GM12878 (cell line): ENCODE measurements around the gene HDAC3. TPM values are rescaled to one million over a fixed set of nuclear protein-coding genes. Genes with fewer than 3 reads are reported as not detected.

Source experiments
- ATAC-seq: fragments of 200-7000 bp; cut with Tn5 transposase; 3 replicates; pipeline ENCODE4 v1.9.1; 2020; ENCODE audit warnings: mild to moderate bottlenecking, moderate library complexity
- BruUV-seq: library from RNA; stranded (reverse); fragments of 400-500 nt; replicated peaks from 2 replicates; lab custom pipeline; 2021; lab: Mats Ljungman, UMichigan
- CTCF ChIA-PET: fragments of 300-600 bp; sonication (Branson Sonifier 250); formaldehyde crosslinking; extraction: SDS; loops from one replicate; lab custom pipeline; 2021; ENCODE audit warnings: inconsistent platforms; lab: Yijun Ruan, JAX
- POLR2A ChIA-PET: fragments of 350-600 bp; formaldehyde crosslinking; extraction: SDS; loops from one replicate; lab custom pipeline; 2021; ENCODE audit warnings: inconsistent platforms; lab: Charles Lee
- RAD21 ChIA-PET: fragments of 300-600 bp; sonication (Branson Sonifier 250); formaldehyde crosslinking; loops from one replicate; lab custom pipeline; 2023; ENCODE audit warnings: antibody characterized with exemption; ENCODE audit not compliant: unreplicated experiment; lab: Charles Lee
- SMC1A ChIA-PET: fragments of 300-600 bp; sonication (Branson Sonifier 250); formaldehyde crosslinking; loops from one replicate; lab custom pipeline; 2023; ENCODE audit not compliant: unreplicated experiment, uncharacterized antibody; lab: Charles Lee
- DNase-seq: peaks from one replicate; pipeline ENCODE4 v3.0.0-alpha.2; 2011; ENCODE audit warnings: low read depth, low spot score
- FAIRE-seq: peaks from 3 replicates; lab custom pipeline; 2011; peaks lifted over from hg19 to GRCh38; lab: Jason Lieb, UNC
- H2AFZ ChIP-seq: 2 replicates; pipeline ENCODE4 v1.6.0; 2011; ENCODE audit warnings: low read depth, low read length, control low read depth; ENCODE audit not compliant: control insufficient read depth
- H3K27ac ChIP-seq: 2 replicates; pipeline ENCODE4 v1.5.1; 2011; ENCODE audit warnings: control low read depth; ENCODE audit not compliant: control insufficient read depth, insufficient read depth
- H3K27me3 ChIP-seq, 2 experiments: replicated peaks in 1 of 2; 2 replicates each; pipeline versions ENCODE4 v1.6.0 to v1.6.1; 2011; ENCODE audit warnings: low read length in 1 of 2; ENCODE audit not compliant: control insufficient read depth in 2 of 2, insufficient read depth in 2 of 2
- H3K36me3 ChIP-seq, 2 experiments: 2 replicates each; pipeline ENCODE4 v1.5.1; 2011; ENCODE audit warnings: low read length in 1 of 2; ENCODE audit not compliant: control insufficient read depth in 2 of 2, insufficient read depth in 2 of 2
- H3K4me1 ChIP-seq: 2 replicates; pipeline ENCODE4 v1.6.1; 2011; ENCODE audit warnings: mild to moderate bottlenecking, low read length, moderate library complexity, mixed read lengths; ENCODE audit not compliant: control insufficient read depth, insufficient read depth
- H3K4me2 ChIP-seq: 2 replicates; pipeline ENCODE4 v1.6.0; 2011; ENCODE audit warnings: control low read depth; ENCODE audit not compliant: control insufficient read depth, insufficient read depth
- H3K4me3 ChIP-seq: fragments of 200-600 bp; sonication (generic); 2 replicates; pipeline ENCODE4 v1.5.1; 2016
- H3K79me2 ChIP-seq: 2 replicates; pipeline ENCODE4 v1.6.0; 2011; ENCODE audit warnings: low read length; ENCODE audit not compliant: control insufficient read depth, insufficient read depth
- H3K9ac ChIP-seq: 2 replicates; pipeline ENCODE4 v1.8.0; 2011; ENCODE audit warnings: low read length, control low read depth, mixed read lengths; ENCODE audit not compliant: control insufficient read depth, insufficient read depth
- H3K9me3 ChIP-seq: replicated peaks from 3 replicates; pipeline ENCODE4 v1.5.1; 2011; ENCODE audit warnings: mild to moderate bottlenecking, low read length; ENCODE audit not compliant: control insufficient read depth, insufficient read depth
- H4K20me1 ChIP-seq: 2 replicates; pipeline ENCODE4 v1.6.0; 2011; ENCODE audit not compliant: control insufficient read depth, insufficient read depth
- E2F8 ChIP-seq: fragments of 450-650 bp; IDR thresholded peaks from 2 replicates; pipeline ENCODE4 v1.6.1; 2018; ENCODE audit warnings: mild to moderate bottlenecking, low read depth, moderate library complexity; ENCODE audit not compliant: partially characterized antibody
- MXI1 ChIP-seq: fragments of 150-350 bp; IDR thresholded peaks from 2 replicates; pipeline ENCODE4 v1.6.1; 2011; ENCODE audit warnings: low read depth, mild to moderate bottlenecking, inconsistent platforms, low read length, improper control_type of control experiment
- RFX5 ChIP-seq: IDR thresholded peaks from 2 replicates; pipeline ENCODE4 v1.6.1; 2011; ENCODE audit warnings: low read depth, low read length, improper control_type of control experiment
- USF2 ChIP-seq: IDR thresholded peaks from 2 replicates; pipeline ENCODE4 v1.6.1; 2011; ENCODE audit warnings: low read depth, low read length, improper control_type of control experiment, borderline replicate concordance
- ZBED1 ChIP-seq: IDR thresholded peaks from 2 replicates; pipeline ENCODE4 v1.6.1; 2016; ENCODE audit warnings: borderline replicate concordance
- ZNF207 ChIP-seq: fragments of 450-650 bp; IDR thresholded peaks from 2 replicates; pipeline ENCODE4 v1.6.1; 2014; ENCODE audit warnings: antibody characterized with exemption, mild to moderate bottlenecking, borderline replicate concordance
- ZNF274 ChIP-seq: IDR thresholded peaks from one replicate; pipeline ENCODE4 v1.8.0; 2011; ENCODE audit not compliant: insufficient read length, insufficient read depth
- ZSCAN29 ChIP-seq: fragments of 450-650 bp; IDR thresholded peaks from 2 replicates; pipeline ENCODE4 v1.6.1; 2017; ENCODE audit warnings: mild to moderate bottlenecking, moderate library complexity
- WGBS: methylation state at CpG from one replicate; pipeline ENCODE4 v1.1.6; 2016; ENCODE audit warnings: low lambda C conversion rate; ENCODE audit not compliant: insufficient replicate concordance, insufficient coverage; ENCODE audit errors: missing lambda C conversion rate; 5-methylcytosine and 5-hydroxymethylcytosine counted together
- in situ Hi-C: fragments of 300-500 bp; cut with MboI; formaldehyde crosslinking; loops from 9 replicates; pipeline ENCODE4 v1.14.3; 2018; ENCODE audit warnings: mixed read lengths
- intact Hi-C: fragments of 100-400 bp; cut with micrococcal nuclease; formaldehyde crosslinking; loops from one replicate; pipeline ENCODE4 v1.14.2; 2022; ENCODE audit not compliant: unreplicated experiment
- polyA plus RNA-seq, 11 experiments: library from polyadenylated mRNA; depleted of rRNA in 4 of 11; unstranded in 6 of 11; stranded (reverse) in 5 of 11; fragments of >200 nt; fragmentation: Nextera tagmentation in 4 of 11; fragmentation: Illumina TruSeq in 1 of 11; extraction: Ambion mirVana in 4 of 11; extraction: Trizol in 1 of 11; gene quantifications; 1 replicate in 1 of 11; 2 replicates in 10 of 11; pipeline versions ENCODE4 v1.2.1 to v1.2.3, GENCODE V29; 2011 to 2016; ENCODE audit warnings: inconsistent platforms in 2 of 11, missing spikeins in 2 of 11, low read depth in 1 of 11
- total RNA-seq, 4 experiments: library from RNA; depleted of rRNA in 3 of 4; stranded (reverse); fragments of >200 nt in 3 of 4; fragmentation: Illumina TruSeq in 1 of 4; extraction: Trizol in 1 of 4; gene quantifications; 2 replicates each; pipeline versions ENCODE4 v1.2.1 to v1.2.3, GENCODE V29; 2013 to 2021

The HDAC3 gene
- total and polyA plus RNA-seq, 10 of the 15 experiments (the other 5 are each of a cell fraction or from before 2014, with no cell fraction given): 62.2 to 140 (median 112) TPM

GRCh38 chr5:141647242-141647641 lies 10.6 kb upstream of the HDAC3 start:
- H3K27ac ChIP-seq: no peak overlapping the region
- ChIA-PET POLR2A (interaction anchor here (1.4 kb wide), 1 partner anchor 10 kb away, joined by 6 read pairs; the partner anchor contains the start of genes HDAC3 and RELL2), CTCF (interaction anchor here (1.2 to 1.5 kb wide), 3 partner anchors 11 to 55 kb away, joined by 3 to 5 read pairs (median 3); partner anchors contain the start of genes HDAC3 and RELL2), SMC1A (interaction anchor here (0.9 to 1.1 kb wide), 2 partner anchors 11 to 13 kb away, joined by 3 to 4 read pairs; partner anchors contain the start of genes HDAC3 and RELL2), RAD21 (interaction anchor here (1.5 kb wide), 1 partner anchor 55 kb away, joined by 4 read pairs; no protein-coding TSS in a partner anchor)
- WGBS: 80% methylated on average over 5 of the region's 5 CpGs
- no peak overlapping the region for H3K4me3 ChIP-seq
- FAIRE-seq: no peak
- no peak overlapping the region for H3K4me2 ChIP-seq
- no peaks in the 10 kb centered on the region for H3K79me2 ChIP-seq
- no peak for TF ChIP-seq ZNF207
- TF ChIP-seq RFX5: no peak
- TF ChIP-seq E2F8: no peak
- no peak for TF ChIP-seq MXI1
- no peak for TF ChIP-seq USF2
- no peak for TF ChIP-seq ZBED1
- no peak for TF ChIP-seq ZNF274
- no peak for TF ChIP-seq ZSCAN29
- H3K9ac ChIP-seq: no peak overlapping the region
- no peaks in the 10 kb centered on the region for H3K27me3 ChIP-seq
- ATAC-seq: no peak
- no peak overlapping the region for H2AFZ ChIP-seq
- H3K9me3 ChIP-seq: no peaks in the 10 kb centered on the region
- H3K4me1 ChIP-seq: peaks cover 8% of the 10 kb centered on the region
- BruUV-seq: no TSS peak
- intact Hi-C loops (no loop called here), in situ Hi-C loops (no loop called here)
- H4K20me1 ChIP-seq: no peaks in the 10 kb centered on the region
- no peak for DNase-seq
- no peaks in the 10 kb centered on the region; a peak in 2 of 4 replicates for H3K36me3 ChIP-seq
